Loucy (cell line): ENCODE measurements around the gene STK32C.

Source experiments
- EZH2phosphoT487 ChIP-seq: fragments of 200-600 bp; IDR thresholded peaks from 2 replicates; pipeline ENCODE4 v1.6.1; 2018; ENCODE audit warnings: antibody characterized with exemption, mild to moderate bottlenecking, moderate library complexity, borderline replicate concordance
- TF ChIP-seq, protein P1 (sequence below): fragments of 200-600 bp; sonication (generic); conservative IDR thresholded peaks from 2 replicates; pipeline ENCODE4 v1.5.1; 2014; ENCODE audit warnings: mild to moderate bottlenecking, antibody characterized with exemption, low read length

DNA sequence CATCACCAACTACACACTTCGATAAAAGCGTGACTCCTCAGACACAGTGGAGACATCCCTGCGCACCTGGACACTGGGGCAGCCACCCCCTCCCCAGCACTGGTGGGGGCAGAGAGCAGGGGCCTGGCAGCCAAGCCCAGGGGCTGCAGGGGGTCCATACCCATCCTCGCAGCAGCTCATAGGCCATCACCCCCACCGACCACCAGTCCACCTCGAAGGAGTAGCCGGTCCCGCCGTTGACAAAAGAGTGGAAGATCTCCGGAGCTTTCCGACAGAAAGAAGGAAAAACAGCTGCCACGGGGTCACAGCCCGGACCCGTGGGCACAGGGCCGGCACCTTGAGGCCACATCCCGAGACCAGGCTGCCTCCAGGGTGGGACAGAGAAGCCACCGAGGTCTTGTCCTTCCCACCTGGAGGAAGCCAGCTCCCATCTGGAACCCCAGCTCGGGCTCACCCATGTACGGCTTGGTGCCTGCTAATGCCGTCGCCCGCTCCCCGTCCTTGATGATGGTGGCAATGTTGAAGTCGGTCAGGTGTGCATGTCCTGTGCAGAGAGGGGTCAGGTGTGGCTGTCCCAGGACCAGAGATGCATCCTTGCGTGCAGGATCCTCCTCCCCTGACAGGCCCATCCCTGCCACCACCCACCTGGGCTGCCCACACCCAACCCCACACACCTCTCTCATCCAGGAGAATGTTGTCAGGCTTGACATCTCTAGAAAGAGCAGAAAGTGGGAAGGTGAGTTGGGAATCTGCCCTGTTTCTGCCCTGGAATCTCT, 82.5 kb downstream of the STK32C start:
- no peak for TF ChIP-seq EZH2phosphoT487
- TF ChIP-seq, protein P1, sequence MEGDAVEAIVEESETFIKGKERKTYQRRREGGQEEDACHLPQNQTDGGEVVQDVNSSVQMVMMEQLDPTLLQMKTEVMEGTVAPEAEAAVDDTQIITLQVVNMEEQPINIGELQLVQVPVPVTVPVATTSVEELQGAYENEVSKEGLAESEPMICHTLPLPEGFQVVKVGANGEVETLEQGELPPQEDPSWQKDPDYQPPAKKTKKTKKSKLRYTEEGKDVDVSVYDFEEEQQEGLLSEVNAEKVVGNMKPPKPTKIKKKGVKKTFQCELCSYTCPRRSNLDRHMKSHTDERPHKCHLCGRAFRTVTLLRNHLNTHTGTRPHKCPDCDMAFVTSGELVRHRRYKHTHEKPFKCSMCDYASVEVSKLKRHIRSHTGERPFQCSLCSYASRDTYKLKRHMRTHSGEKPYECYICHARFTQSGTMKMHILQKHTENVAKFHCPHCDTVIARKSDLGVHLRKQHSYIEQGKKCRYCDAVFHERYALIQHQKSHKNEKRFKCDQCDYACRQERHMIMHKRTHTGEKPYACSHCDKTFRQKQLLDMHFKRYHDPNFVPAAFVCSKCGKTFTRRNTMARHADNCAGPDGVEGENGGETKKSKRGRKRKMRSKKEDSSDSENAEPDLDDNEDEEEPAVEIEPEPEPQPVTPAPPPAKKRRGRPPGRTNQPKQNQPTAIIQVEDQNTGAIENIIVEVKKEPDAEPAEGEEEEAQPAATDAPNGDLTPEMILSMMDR: no peak
